Prostate gland (tissue), 2 donors: ENCODE data around the gene RPL18. TPM values are rescaled to one million over a fixed set of nuclear protein-coding genes. Genes with fewer than 3 reads are reported as not detected.

Source experiments
- DNase-seq: peaks from one replicate; pipeline ENCODE4 v3.0.0-alpha.2; 2019; ENCODE audit warnings: low spot score
- H3K27ac ChIP-seq, 2 donors: fragments of 200-600 bp; sonication (generic); 2 replicates each; pipeline ENCODE4 v1.5.1; 2017 to 2019
- H3K27me3 ChIP-seq: fragments of 200-600 bp; sonication (generic); replicated peaks from 2 replicates; pipeline ENCODE4 v1.5.1; 2019; ENCODE audit not compliant: insufficient read depth
- H3K36me3 ChIP-seq, 2 donors: fragments of 200-600 bp; sonication (generic); 1 replicate in 1 of 2; 2 replicates in 1 of 2; pipeline versions ENCODE4 v1.5.1 to v1.8.1; 2017 to 2019
- H3K4me1 ChIP-seq: fragments of 200-600 bp; sonication (generic); replicated peaks from 2 replicates; pipeline ENCODE4 v1.5.1; 2019
- H3K4me3 ChIP-seq, 2 donors: fragments of 200-600 bp; sonication (generic); 2 replicates each; pipeline ENCODE4 v1.5.1; 2017 to 2019
- H3K9me3 ChIP-seq: fragments of 200-600 bp; sonication (generic); 2 replicates; pipeline ENCODE4 v1.5.1; 2017
- CTCF ChIP-seq, 4 experiments: fragments of 200-600 bp in 2 of 4; fragments of 450-650 bp in 2 of 4; sonication (generic) in 2 of 4; IDR thresholded peaks; 1 replicate in 3 of 4; 2 replicates in 1 of 4; pipeline ENCODE4 v1.5.1; 2016 to 2019; ENCODE audit warnings: antibody characterized with exemption in 4 of 4, mild to moderate bottlenecking in 2 of 4, moderate library complexity in 2 of 4
- POLR2A ChIP-seq: fragments of 450-650 bp; IDR thresholded peaks from one replicate; pipeline ENCODE4 v1.6.1; 2016; ENCODE audit warnings: antibody characterized with exemption, mild to moderate bottlenecking
- POLR2AphosphoS5 ChIP-seq: sonication (generic); formaldehyde crosslinking; IDR thresholded peaks from one replicate; pipeline ENCODE4 v1.6.1; 2017; ENCODE audit warnings: antibody characterized with exemption
- WGBS: methylation state at CpG from one replicate; pipeline ENCODE4 v1.1.5; 2018; 5-methylcytosine and 5-hydroxymethylcytosine counted together
- intact Hi-C: fragments of 100-400 bp; cut with DNase I; formaldehyde crosslinking; loops from one replicate; pipeline ENCODE4 v1.14.2; 2022
- total RNA-seq, 2 donors: library from RNA; depleted of rRNA; stranded (reverse); fragments of >200 nt; gene quantifications; one replicate each; pipeline ENCODE4 v1.1.0, GENCODE V29; 2016

Gene RPL18
- total RNA-seq, 2 donors from 2014 or later, result 2,096 to 3,914 TPM

DNA sequence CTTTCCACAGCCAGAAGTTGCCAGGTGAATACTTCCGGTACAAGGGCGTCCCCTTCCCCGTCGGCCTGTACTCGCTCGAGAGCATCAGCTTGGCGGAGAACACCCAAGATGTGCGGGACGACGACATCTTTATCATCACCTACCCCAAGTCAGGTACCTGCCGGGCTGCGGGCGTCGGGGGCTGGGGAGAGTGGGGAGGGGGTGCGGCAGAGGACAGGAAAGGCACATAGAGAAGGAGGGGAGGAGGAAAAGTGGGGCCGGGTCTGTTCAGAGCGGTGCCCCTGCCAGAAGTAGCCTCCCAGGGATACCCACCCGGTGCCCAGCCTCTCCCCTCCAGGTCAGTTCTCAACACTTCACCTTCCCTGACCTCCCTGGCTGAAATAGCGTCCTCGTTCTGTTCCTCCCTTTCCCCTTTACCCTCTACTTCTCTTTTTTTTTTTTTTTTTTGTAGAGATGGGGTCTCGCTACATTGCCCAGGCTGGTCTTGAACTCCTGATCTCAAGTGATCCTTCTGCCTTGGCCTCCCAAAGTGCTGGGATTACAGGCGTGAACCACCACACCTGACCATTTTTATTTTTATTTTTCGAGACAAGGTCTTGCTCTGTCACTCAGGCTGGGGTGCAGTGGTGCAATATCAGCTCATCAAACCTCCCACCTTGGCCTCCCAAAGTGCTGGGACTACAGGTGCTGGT is 42.9 kb downstream of the RPL18 start:
- no peak overlapping the region for H3K27ac ChIP-seq
- no peak overlapping the region for H3K4me3 ChIP-seq
- 79% methylated on average over 23 of the region's 23 CpGs for WGBS
- peaks cover 26% of the 10 kb centered on the region for H3K4me1 ChIP-seq
- H3K36me3 ChIP-seq, result no peaks in the 10 kb centered on the region
- no peak for TF ChIP-seq CTCF (IDR thresholded peaks at IDR 0.05)
- no peak for TF ChIP-seq POLR2A
- no peak for TF ChIP-seq POLR2AphosphoS5
- intact Hi-C loops, result no loop called here
- H3K27me3 ChIP-seq, result no peaks in the 10 kb centered on the region
- H3K9me3 ChIP-seq, result no peaks in the 10 kb centered on the region
- no peak for DNase-seq

DNA sequence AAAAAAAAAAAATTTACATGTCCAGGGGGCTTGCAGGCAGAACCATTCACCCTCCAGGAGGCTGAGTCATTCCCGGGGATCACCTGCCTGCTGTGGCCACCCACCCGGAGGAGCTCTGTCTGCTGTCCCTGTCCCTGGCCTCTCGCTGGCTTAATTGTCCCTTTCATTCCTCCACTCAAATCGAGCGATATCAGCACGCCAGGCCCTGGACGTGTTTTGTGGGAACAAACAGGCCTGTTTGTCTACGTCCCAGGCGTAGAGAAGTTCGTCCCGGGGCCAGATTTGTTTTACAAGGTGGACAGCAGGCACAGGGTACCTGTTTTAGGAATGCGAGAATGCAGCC is 45.8 kb downstream of the RPL18 start:
- intact Hi-C loops, result no loop called here
- no peaks in the 10 kb centered on the region for H3K27me3 ChIP-seq
- H3K4me1 ChIP-seq, result peaks cover 32% of the 10 kb centered on the region
- H3K4me3 ChIP-seq, result no peak overlapping the region
- peak overlapping the region; percentile 80 to 82 for H3K27ac ChIP-seq
- TF ChIP-seq POLR2A, result no peak
- TF ChIP-seq POLR2AphosphoS5, result peak; percentile 50
- TF ChIP-seq CTCF (IDR thresholded peaks at IDR 0.05), result no peak
- DNase-seq, result peak; percentile 59
- H3K36me3 ChIP-seq, result no peaks in the 10 kb centered on the region
- WGBS, result 59% methylated on average over 12 of the region's 12 CpGs
- H3K9me3 ChIP-seq, result no peaks in the 10 kb centered on the region

GRCh38 chr19:48571378-48572162 is 47.4 kb downstream of the RPL18 start:
- TF ChIP-seq POLR2AphosphoS5 (peak; percentile 93), CTCF (IDR thresholded peaks at IDR 0.05) (no peak)
- Histone ChIP-seq H3K9me3 (no peaks in the 10 kb centered on the region), H3K27me3 (no peaks in the 10 kb centered on the region), H3K4me3 (no peak overlapping the region), H3K36me3 (no peaks in the 10 kb centered on the region), H3K4me1 (peaks cover 32% of the 10 kb centered on the region), H3K27ac (peak overlapping the region; percentile 78 to 80)
- 39% methylated on average over 5 of the region's 5 CpGs for WGBS
- peak; percentile 92 for DNase-seq
- intact Hi-C loops, result no loop called here

GRCh38 chr19:48569814-48570213 is 49.2 kb downstream of the RPL18 start:
- Histone ChIP-seq H3K27ac (peak overlapping the region; percentile 78 to 80), H3K4me1 (peaks cover 32% of the 10 kb centered on the region), H3K27me3 (no peaks in the 10 kb centered on the region), H3K4me3 (no peak overlapping the region), H3K9me3 (no peaks in the 10 kb centered on the region), H3K36me3 (no peaks in the 10 kb centered on the region)
- peak; percentile 54 for DNase-seq
- intact Hi-C loops, result no loop called here
- TF ChIP-seq POLR2AphosphoS5 (peak; percentile 82), CTCF (IDR thresholded peaks at IDR 0.05) (no peak), POLR2A (no peak)
- 36% methylated on average over 11 of the region's 11 CpGs for WGBS
